H1 (cell line): ENCODE measurements around the gene AFF1. TPM values are rescaled to one million over a fixed set of nuclear protein-coding genes. Genes with fewer than 3 reads are reported as not detected.

ENCODE experiments used
- ATF2 ChIP-seq: IDR thresholded peaks from 2 replicates; pipeline ENCODE4 v1.6.1; 2012; ENCODE audit warnings: low read length, inconsistent platforms
- BRCA1 ChIP-seq: IDR thresholded peaks from 2 replicates; pipeline ENCODE4 v1.6.1; 2012; ENCODE audit warnings: low read depth, low read length, improper control_type of control experiment
- CTBP2 ChIP-seq: IDR thresholded peaks from 2 replicates; pipeline ENCODE4 v1.7.0; 2011; ENCODE audit warnings: borderline replicate concordance, mild to moderate bottlenecking, moderate library complexity, mixed read lengths, low read length; ENCODE audit not compliant: insufficient read depth, insufficient read length
- E2F6 ChIP-seq: IDR thresholded peaks from 2 replicates; pipeline ENCODE4 v1.6.1; 2012; ENCODE audit warnings: inconsistent platforms
- RNF2 ChIP-seq: fragments of 200-900, 300-1000 bp; sonication (generic); IDR thresholded peaks from 2 replicates; pipeline ENCODE4 v1.7.1; 2016; ENCODE audit warnings: borderline replicate concordance, low read depth, mild to moderate bottlenecking, antibody characterized with exemption, low read length; ENCODE audit not compliant: poor library complexity, severe bottlenecking; ENCODE audit errors: missing control alignments
- SP1 ChIP-seq: IDR thresholded peaks from 2 replicates; pipeline ENCODE4 v1.6.1; 2011; ENCODE audit warnings: low read depth, low read length
- SP4 ChIP-seq: IDR thresholded peaks from 2 replicates; pipeline ENCODE4 v1.6.1; 2012; ENCODE audit warnings: low read length, inconsistent platforms
- SUZ12 ChIP-seq: fragments of 200-600 bp; sonication (generic); IDR thresholded peaks from 2 replicates; pipeline ENCODE4 v1.6.1; 2012; ENCODE audit warnings: mild to moderate bottlenecking, inconsistent platforms, low read length, moderate library complexity, mixed read lengths
- TAF1 ChIP-seq: IDR thresholded peaks from 2 replicates; pipeline ENCODE4 v1.6.1; 2011; ENCODE audit warnings: mild to moderate bottlenecking, low read depth, low read length
- YY1 ChIP-seq: IDR thresholded peaks from 2 replicates; pipeline ENCODE4 v1.6.1; 2011; ENCODE audit warnings: low read depth, mild to moderate bottlenecking, low read length
- polyA plus RNA-seq, 7 experiments: library from polyadenylated mRNA; depleted of rRNA in 3 of 7; stranded (reverse) in 5 of 7; unstranded in 2 of 7; fragments of >200 nt in 5 of 7; fragments of 200-250 nt in 2 of 7; gene quantifications; 1 replicate in 5 of 7; 2 replicates in 1 of 7; 4 replicates in 1 of 7; pipeline versions ENCODE4 v1.2.1 to v1.2.3, GENCODE V29; 2011 to 2013; ENCODE audit warnings: missing spikeins in 2 of 7, mixed read lengths in 2 of 7
- total RNA-seq: library from RNA; stranded (reverse); fragmentation: NEBNext Ultra II Directional; extraction: Animal tissue kit (Norgen Biotek cat#: 25700); gene quantifications from 2 replicates; pipeline ENCODE4 v1.2.1, GENCODE V29; 2021
- TF ChIP-seq, protein P1 (sequence below): IDR thresholded peaks from 2 replicates; pipeline ENCODE4 v1.6.1; 2011; ENCODE audit warnings: low read depth, mild to moderate bottlenecking, low read length; ENCODE audit not compliant: insufficient read depth

Gene AFF1
- total and polyA plus RNA-seq, 2 of the 8 experiments (the other 6 are each of a cell fraction or from before 2014, with no cell fraction given), result 14.8 to 85.5 TPM

DNA sequence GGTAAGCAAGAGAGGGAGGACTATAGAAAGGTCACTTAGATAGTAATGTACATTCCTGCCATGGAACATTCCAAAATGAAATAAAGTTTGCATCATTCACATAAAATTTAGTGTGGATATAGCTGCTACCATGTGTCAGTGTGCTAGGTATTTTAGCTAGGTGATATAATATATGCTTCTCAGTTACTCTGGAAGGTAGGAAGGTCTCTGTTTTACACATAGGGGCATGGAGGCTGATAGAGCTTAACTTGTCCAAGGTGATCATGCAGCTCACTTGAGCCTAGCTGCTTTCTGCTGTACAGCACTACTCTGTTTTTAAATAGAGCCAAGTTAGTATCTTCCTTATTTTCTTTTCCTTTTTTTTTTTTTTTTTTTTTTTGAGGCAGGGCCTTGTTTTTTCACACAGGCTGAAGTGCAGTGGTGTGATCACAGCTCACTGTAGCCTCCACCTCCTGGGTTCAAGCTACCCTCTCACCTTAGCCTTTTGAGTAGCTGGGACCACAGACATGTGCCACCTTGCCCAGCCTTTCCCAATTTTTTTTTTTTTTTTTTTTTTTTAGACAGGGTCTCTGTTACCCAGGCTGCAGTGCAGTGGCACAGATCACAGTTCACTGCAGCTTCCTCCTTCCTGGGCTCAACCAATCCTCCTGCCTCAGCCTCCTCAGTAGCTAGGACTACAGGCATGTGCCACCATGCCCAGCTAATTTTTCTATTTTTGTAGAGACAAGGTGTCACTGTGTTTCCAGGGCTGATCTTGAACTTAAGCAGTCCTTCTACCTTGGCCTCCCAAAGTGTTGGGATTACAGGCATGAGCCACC, 10.4 kb downstream of the AFF1 start (continued):
- TF ChIP-seq ATF2, result no peak
- TF ChIP-seq YY1, result no peak
- no peak for TF ChIP-seq TAF1
- TF ChIP-seq CTBP2, result no peak
- no peak for TF ChIP-seq SP4
- no peak for TF ChIP-seq BRCA1
- no peak for TF ChIP-seq SUZ12
- TF ChIP-seq, protein P1, sequence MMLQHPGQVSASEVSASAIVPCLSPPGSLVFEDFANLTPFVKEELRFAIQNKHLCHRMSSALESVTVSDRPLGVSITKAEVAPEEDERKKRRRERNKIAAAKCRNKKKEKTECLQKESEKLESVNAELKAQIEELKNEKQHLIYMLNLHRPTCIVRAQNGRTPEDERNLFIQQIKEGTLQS, result no peak
- TF ChIP-seq RNF2, result no peak
- no peak for TF ChIP-seq SP1
- TF ChIP-seq E2F6, result no peak
